ENCODE results near the gene STAT5B.

- TF ChIP-seq CTCF (IDR thresholded peaks at IDR 0.05) (no peak), POLR2A (IDR thresholded peaks at IDR 0.05) (no peak)
Observed at GRCh38 chr17:42155614-42156045, 120.6 kb downstream of the STAT5B start.
